GM10847 (cell line): ENCODE data around the gene IARS1.

ENCODE experiments used
- POLR2A ChIP-seq: IDR thresholded peaks from 2 replicates; pipeline ENCODE4 v1.6.1; 2011; ENCODE audit not compliant: insufficient read length; ENCODE audit errors: extremely low read depth

IARS1 gene

DNA sequence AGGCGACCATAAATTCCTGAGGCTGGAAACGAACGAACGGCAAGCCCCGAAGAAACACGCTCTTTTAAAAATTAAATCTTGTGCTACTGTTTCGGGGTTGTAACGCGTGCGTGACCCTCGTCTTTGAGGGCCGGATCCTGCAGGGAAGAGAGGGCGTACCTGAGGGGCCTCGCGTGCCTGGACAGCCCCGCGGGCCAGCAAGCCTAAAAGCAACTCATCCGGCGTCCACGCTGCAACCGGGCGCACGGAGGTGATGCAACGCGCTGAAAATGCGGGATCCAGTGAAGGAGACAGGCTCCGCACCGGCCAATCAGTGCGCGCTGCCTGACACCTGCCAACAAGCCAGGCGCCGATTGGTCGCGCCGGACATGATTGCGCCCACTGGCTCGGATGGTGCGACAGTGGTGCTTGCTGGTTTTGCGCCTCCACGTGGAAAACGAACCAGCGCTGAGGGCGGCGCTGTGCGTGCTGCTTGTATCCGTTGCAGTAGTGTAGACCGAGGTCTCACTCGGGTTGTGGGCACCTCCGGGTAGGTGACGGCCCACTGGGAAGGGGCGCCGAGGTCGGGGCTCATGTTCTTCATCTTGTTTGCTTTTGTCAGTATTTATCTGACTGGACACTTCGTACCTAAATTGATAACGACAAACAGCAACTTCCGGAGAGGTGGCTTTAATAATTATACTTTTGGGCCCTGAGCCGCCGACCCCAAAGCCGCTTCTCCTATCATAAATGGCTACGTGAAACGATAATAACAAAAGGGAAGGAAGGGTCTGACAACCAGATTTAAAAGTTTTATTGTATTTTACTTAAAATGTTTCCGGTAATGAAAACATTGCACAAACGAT is at the start of gene IARS1:
Gene IARS1, minus strand, starts transcription at position 246 of the 845 bp plus-strand sequence. CDS start 4,278 bp downstream, outside the sequence.
- peak; percentile 97 for TF ChIP-seq POLR2A

DNA sequence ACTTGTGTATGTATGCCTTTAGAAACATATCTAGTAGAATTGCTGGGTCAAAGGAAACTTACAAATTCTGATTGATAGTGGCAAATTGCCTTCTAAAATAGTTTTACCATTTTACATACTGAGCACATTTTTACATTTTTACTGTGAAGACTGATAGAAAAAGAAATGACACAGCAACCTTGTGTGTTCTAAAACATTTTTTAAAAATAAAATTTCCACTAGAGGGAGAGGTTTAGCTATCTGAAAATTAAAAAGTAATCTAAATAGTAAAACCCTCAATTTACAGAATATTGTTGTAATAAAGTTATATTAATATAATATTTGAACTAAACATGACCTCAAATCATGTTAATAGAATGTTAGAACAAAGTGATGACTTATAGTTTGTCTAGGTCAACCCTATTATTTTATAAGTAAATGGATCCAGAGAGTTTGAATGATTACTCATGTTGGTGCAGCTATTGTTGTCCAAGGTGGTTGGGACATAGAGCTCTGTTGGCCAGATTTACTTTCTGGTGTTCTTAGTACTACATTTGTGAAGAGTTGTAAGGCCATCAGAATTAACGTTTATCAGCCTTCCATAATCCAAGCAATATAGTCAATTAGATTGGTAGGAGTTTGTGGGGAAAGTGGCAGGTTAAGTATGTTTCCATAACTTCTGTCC is 49.5 kb upstream of the IARS1 start:
- TF ChIP-seq POLR2A: no peak

DNA sequence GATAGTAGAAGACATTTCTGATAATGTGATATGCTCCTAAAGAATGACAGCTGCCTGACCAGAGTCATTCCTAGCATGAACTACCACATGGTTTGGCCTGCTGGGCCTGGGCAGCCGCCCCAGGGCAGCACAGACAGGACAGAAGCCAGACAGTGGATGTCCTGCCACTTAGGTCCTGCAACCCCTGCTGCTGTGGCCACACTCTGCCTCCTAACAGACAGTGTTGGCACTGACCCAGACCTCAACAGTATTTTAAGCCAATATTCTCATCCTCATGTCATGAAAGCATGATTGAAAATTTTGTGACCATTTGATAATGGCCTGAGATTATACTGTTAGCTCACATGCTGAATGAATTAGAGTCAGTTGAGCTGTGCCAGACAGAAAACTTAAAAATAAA is 48.1 kb upstream of the IARS1 start:
- TF ChIP-seq POLR2A: no peak

DNA sequence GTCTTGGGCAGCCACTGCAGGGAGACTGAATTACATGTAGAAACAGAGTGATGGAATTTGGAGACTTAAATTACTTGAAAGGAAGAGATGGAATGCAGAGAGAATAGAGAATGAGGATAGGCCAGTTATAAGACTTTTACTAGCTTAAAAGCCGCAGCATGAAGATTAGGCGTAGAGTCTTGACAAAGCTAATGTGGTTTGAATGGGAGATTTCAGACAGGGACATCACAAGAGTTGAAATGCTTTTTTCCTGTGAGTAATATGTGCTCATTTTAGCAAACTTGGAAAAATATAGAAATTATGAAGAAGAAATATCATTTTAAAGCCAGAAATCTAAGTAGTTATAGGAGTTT is 39.8 kb upstream of the IARS1 start:
- no peak for TF ChIP-seq POLR2A

DNA sequence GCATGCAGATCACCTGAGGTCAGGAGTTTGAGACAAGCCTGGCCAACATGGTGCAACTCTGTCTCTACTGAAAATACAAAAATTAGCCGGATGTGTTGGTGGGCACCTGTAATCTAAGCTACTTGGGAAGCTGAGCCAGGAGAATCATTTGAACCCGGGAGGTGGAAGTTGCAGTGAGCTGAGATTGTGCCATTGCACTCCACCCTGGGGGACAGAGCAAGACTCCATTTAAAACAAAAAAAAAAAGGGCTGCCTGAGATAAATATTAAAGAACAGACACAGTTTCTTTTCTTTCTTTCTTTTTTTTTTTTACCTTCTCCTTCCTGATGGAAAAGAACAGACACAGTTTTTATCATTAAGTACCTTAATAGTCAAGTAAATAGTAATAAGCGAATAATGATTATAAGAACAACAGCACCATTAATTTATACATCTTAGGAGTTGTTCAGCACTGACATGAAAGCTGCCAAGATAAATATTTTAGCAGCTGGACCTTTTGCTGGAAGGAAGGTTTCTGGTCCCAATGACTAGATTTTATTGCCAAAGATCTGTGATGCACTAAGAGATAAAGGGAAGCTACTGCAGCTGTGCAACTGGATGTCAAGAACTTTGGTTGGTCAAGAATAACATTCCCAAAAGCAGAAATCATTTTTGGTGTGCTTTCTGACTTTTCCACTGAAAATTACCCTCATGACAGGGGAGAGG is 39.2 kb upstream of the IARS1 start:
- no peak for TF ChIP-seq POLR2A

DNA sequence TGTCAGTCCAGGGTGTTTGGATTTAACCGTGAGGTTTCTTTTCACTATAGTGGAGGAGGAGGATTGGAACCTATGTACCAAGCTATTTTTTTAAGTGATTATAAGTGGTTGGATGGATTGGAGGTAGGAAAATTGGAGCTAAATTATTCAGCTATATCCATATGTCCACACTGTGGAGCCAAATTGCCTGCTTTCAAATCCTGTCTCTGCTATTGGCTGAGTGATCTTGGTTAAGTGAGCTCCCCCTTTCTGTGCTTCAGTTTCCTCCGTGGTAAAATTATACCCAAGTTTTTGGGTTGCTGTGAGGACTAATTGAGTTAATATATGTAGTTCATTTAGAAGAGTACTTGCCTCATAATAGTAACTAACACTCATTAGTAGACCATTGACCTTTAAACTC is 34.7 kb upstream of the IARS1 start:
- TF ChIP-seq POLR2A: no peak

DNA sequence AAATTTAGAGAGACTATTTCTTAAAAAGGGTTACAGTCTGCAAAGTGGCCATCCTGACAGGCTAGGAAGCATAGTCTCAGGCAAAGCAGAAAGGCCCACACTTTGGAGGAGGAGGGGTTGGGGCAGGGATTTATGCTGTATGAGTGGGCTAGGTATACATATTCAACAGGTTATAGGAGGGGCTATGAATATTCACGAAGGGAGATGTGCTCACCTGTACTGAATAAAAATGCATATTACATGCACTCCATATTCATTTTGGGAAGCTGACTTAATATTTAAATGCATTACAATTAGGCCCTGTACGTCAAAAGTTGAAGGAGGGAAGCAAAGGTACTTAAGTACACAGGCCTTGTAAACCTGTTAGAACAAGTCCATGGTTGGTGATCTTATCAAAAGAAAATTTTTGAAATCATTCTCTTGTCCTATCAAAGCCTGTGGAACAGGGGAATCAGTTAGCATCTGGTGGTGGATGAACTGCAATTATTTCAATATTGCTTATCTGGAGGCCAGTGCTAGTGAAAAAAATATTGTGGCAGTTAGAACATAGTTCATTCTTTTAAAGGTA is 33.9 kb upstream of the IARS1 start:
- TF ChIP-seq POLR2A: no peak

DNA sequence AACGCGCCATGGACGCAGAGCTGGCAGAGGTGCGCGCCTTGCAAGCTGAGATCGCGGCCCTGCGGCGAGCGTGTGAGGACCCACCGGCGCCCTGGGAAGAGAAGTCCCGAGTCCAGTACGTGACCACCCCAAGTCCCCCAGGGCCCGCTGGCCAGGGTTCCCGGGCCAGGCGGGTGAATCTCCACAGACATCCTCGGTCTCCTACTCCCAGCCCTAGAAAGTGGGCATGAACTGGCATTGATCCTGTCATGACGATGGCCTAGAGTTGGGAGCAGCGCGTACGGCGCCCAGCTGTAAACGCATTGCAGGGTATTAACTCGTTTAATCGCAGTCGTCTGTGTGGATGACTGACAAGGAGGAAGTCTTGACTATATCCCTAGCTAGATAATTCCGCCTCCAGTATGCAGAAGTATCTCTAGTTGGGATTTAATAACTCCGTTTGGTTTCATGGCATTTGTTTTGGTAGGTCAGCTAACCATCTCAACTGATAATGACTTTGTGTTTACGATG is 32.5 kb upstream of the IARS1 start:
- TF ChIP-seq POLR2A: peak; percentile 92

DNA sequence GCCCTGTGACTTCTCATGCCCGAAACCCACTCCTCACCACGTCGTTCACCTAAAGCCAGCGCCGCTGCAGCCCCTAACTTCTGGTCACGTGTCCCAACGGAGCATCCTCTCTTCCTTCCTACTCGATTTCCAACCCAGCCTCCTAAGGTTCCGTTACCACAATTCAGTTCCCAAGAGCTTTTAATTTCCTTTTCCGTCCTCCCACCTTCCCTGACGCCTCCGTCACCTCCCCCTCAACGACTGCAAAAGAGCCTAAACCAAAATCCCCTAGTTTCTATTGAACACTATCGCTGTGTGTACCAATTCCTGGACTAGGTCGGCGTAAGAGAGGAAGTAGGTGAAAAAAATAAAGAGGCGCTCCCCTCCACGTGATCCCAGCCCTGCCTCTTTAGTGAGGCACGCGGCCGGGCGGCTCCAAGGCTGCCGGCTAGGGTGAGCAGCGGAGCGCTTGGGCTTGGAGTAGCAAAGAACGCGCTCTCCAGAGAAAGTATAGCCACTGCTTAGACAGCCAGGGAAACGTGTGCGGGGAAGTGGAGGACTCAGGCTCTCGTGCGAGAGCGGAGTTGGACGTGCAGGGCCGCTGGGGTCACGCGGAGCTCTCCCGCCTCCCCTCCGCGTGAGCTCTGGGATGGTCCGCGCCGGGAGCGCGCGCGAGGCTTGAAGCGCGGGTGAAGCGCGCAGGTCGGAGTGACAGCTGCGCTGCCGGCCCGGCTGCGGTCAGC is 31.9 kb upstream of the IARS1 start, which contains the start of the genes CENPP and NOL8:
Gene CENPP, plus strand, starts transcription at position 685 of the 722 bp plus-strand sequence.
Gene NOL8, minus strand, starts transcription at position 82 of the 722 bp plus-strand sequence. CDS start 1,189 bp downstream, outside the sequence.
- TF ChIP-seq POLR2A: peak; percentile 71

DNA sequence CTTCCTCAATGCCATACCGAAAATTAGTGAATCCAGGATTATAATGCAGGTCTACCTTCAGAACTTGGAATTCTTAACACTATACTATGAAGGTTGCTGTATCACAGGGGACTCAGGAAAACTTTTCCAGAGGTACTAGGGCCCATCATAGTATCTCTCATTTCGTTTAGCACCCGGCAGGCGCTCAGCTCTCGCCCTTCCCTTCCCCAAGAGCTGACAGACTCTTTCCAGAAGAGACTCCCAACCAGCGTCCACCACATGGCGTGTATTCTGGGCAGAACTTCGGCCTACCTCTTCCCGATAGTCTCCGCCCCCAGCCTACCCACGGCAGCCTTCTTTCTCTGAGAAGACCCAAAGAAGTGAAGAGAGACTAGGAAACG is 31.4 kb upstream of the IARS1 start:
- no peak for TF ChIP-seq POLR2A

DNA sequence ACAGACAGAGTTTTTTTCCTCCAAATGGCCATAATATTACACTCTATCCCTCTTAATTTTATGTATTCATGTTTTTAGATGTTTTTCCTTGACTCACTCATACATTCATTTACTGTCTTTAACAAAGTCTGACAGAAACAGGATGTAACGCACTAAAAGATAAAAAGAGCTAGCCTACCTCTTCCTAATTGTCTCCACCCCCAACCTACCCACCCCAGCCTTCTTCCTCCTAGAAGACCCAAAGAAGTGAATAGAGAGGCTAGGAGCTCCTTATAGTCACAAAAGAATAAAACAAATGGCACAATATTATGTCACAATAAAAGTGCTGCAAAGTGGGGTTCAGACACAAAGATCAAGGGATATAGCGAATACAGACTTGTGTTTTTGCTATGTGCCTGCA is 30.9 kb upstream of the IARS1 start:
- no peak for TF ChIP-seq POLR2A

DNA sequence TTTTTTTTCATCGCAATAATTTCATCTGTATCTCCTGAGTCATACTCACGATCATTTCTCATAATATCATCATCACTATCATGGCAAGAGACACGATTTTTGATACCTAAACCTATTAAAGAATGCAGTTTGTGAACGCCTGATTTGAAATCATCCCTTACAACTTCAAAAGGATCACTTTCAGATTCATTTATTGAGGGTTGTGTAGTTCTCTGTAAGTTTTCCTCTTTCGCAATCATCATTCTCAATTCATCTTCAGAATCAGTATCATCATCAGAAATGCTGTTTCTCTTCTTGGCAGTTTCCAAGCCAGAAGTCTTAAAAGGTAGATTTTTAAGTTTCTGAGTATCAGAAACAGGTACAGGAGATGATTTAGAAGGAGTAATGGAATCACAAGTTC is 22.0 kb upstream of the IARS1 start:
- TF ChIP-seq POLR2A: no peak

DNA sequence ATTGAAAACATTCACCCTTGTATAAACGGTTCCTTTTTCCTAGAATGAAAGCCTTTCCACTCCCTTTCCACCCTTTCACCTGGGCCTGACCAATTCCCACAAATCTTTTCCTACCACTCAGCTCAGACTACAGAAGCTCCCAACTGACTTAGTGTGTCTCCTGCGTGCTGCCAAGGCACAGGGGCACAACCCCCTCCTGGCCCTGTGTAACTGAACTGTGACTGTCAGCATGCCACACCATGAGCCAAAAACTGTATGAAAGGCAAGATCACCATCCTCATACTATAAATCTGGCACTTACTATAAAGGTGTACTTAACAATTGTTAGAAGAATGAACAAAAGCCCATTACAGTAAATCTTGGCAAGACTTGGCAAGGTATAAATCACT is 20.1 kb upstream of the IARS1 start:
- no peak for TF ChIP-seq POLR2A

DNA sequence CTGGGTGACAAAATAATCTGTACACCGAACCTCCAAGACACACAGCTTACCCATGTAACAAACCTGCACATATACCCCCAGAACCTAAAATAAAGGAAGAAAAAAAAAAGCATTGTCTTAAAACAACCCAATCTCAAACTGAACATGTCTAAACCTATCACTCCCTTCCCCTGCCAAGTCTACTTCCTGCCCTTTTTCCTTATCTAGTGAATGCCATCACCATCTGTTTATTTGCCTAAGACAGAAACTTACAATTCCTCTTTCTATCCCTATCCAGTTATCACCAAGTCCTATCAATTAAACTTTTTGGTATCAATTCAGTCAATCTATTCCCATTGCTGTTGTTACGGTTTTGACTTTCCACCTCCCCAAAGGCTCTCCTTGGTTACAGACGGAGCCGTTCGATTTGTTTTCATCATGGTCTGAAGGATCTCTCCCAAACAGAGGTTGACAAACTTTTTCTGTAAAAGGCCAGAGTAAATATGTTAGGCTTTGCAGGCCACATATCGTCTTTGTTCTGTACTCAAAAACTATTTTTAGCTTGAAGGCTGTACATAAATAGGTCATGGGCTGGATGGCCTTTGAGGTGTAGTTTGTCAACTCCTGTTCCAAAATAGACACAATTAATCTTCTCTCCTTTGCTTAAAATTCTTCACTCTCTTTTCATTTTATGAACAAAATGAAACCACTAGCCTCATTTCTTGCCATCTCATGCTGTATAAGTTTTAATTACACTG is 19.6 kb upstream of the IARS1 start:
- TF ChIP-seq POLR2A: no peak
